Measurements from ENCODE around the gene TP53AIP1. TPM values are rescaled to one million over a fixed set of nuclear protein-coding genes. Genes with fewer than 3 reads are reported as not detected.

TP53AIP1 gene
- total RNA-seq, 4 donors from 2014 or later, result 1.0 TPM; not detected in 3

DNA sequence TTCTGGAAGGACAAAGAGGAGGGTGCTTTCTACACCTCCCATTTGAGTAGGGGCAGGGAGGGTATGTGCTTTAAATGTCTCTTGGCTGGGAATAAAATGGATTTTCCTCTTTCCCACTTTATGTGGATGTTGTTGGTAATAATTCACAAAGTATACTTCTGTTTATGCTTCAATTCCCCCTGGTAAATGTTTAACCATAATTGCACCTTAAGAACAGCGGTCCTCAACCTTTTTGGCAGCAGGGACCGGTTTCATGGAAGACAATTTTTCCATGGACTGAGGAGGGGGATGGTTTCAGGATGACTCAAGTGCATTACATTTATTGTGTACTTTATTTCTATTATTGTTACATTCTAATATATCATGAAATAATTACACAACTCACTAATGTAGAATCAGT lies 4.0 kb upstream of the TP53AIP1 start:
- Histone ChIP-seq H3K9me3 (no peaks in the 10 kb centered on the region), H3K27me3 (no peaks in the 10 kb centered on the region), H3K4me3 (no peak overlapping the region), H3K36me3 (no peaks in the 10 kb centered on the region), H3K27ac (no peak overlapping the region), H3K4me1 (no peaks in the 10 kb centered on the region)
- intact Hi-C loops (cut with DNase I; ENCODE audit: low total_unique reads), result no loop called here
- TF ChIP-seq, protein P1, sequence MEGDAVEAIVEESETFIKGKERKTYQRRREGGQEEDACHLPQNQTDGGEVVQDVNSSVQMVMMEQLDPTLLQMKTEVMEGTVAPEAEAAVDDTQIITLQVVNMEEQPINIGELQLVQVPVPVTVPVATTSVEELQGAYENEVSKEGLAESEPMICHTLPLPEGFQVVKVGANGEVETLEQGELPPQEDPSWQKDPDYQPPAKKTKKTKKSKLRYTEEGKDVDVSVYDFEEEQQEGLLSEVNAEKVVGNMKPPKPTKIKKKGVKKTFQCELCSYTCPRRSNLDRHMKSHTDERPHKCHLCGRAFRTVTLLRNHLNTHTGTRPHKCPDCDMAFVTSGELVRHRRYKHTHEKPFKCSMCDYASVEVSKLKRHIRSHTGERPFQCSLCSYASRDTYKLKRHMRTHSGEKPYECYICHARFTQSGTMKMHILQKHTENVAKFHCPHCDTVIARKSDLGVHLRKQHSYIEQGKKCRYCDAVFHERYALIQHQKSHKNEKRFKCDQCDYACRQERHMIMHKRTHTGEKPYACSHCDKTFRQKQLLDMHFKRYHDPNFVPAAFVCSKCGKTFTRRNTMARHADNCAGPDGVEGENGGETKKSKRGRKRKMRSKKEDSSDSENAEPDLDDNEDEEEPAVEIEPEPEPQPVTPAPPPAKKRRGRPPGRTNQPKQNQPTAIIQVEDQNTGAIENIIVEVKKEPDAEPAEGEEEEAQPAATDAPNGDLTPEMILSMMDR (IDR thresholded peaks at IDR 0.05), result no peak
- no peak for TF ChIP-seq POLR2A (IDR thresholded peaks at IDR 0.05)
- DNase-seq, result no peak

DNA sequence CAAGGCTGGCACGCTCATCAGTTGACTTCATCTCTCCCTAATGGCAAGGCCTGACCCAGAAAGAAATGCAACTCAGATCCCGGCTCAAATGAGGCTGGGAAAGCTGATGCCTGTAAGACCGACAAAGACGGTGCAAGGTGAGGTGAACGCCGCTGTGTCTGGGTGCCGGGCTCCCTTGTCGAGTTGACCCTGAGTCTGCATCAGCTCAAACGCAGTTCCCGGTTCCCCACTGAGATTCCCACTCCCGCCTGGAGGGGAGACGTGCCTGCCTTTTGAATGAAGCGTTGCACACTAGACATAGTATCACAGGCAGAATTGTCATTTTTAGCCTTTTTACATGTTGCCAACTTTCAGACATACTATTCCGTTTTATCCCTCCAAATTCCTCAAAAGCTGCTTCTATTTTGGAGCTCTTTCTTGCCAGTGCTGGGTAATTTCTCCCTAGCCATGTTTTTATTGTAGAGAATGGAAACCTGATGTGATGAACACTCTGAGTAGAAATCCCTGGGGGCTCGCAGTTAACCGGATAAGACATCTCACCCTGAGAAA lies 831 bp upstream of the TP53AIP1 start:
- Histone ChIP-seq H3K4me3 (no peak overlapping the region), H3K4me1 (no peaks in the 10 kb centered on the region), H3K9me3 (no peaks in the 10 kb centered on the region), H3K36me3 (no peaks in the 10 kb centered on the region), H3K27me3 (no peaks in the 10 kb centered on the region), H3K27ac (no peak overlapping the region)
- no peak for DNase-seq
- TF ChIP-seq, protein P1 (IDR thresholded peaks at IDR 0.05), result no peak
- TF ChIP-seq POLR2A (IDR thresholded peaks at IDR 0.05), result no peak
- intact Hi-C loops (cut with DNase I; ENCODE audit: low total_unique reads), result no loop called here

DNA sequence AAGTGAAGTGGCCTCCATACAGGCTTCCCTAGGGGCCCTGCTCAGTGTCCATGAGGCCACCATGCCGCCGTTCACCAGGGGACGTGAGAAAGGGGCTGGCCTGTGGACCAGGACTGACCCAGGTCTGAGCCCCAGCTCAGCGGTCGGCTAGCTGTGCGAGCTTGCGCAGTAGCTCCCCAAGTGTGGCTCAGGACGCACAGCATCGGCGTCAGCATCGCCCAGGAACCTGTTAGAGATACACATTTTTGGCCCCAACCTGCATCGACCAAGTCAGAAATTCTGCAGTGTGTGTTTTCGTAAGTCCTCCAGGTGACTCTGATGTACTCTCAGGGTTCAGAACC lies 429 bp downstream of the TP53AIP1 start:
- intact Hi-C loops (cut with DNase I; ENCODE audit: low total_unique reads), result no loop called here
- no peak for DNase-seq
- Histone ChIP-seq H3K4me3 (no peak overlapping the region), H3K9me3 (no peaks in the 10 kb centered on the region), H3K27ac (no peak overlapping the region), H3K36me3 (no peaks in the 10 kb centered on the region), H3K27me3 (no peaks in the 10 kb centered on the region), H3K4me1 (no peaks in the 10 kb centered on the region)
- TF ChIP-seq POLR2A (IDR thresholded peaks at IDR 0.05), result no peak
- TF ChIP-seq, protein P1 (IDR thresholded peaks at IDR 0.05), result no peak

DNA sequence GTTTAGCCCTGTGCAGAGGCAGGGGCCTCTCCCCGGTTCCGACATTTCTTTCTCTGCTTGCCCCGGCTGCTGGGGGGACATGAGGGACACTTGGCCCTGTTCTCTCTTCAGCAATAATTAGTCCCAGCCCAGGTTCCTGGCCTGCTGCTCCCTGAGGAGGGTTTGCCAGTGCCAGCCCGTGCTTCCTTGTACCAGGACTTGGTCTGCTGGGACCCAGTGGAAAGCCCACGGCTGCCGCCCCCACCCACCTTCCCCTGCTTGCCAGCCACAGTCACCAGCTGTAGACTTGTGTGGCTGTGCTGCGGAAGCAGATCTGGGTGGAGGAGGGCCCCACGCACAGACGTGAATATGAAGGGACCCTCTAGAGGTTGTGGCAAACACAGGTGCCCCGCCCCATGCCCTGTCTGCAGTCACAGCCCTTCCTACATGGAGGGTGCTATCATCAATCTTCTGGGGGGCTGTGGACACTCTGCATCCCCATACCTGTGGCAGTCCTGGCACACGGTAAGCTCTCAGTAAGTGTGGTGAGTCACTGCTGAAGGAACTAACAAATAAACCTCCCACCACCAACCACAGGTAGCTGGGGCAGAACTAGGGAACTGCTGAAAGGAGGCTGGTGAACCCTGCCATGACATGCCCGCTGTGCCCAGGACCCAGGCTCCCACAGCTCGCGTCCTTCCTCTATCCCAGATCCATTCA lies 949 bp downstream of the TP53AIP1 start:
- no peak for DNase-seq
- Histone ChIP-seq H3K27me3 (no peaks in the 10 kb centered on the region), H3K9me3 (no peaks in the 10 kb centered on the region), H3K27ac (no peak overlapping the region), H3K4me1 (no peaks in the 10 kb centered on the region), H3K4me3 (no peak overlapping the region), H3K36me3 (no peaks in the 10 kb centered on the region)
- no peak for TF ChIP-seq POLR2A (IDR thresholded peaks at IDR 0.05)
- TF ChIP-seq, protein P1 (IDR thresholded peaks at IDR 0.05), result no peak
- intact Hi-C loops (cut with DNase I; ENCODE audit: low total_unique reads), result no loop called here

DNA sequence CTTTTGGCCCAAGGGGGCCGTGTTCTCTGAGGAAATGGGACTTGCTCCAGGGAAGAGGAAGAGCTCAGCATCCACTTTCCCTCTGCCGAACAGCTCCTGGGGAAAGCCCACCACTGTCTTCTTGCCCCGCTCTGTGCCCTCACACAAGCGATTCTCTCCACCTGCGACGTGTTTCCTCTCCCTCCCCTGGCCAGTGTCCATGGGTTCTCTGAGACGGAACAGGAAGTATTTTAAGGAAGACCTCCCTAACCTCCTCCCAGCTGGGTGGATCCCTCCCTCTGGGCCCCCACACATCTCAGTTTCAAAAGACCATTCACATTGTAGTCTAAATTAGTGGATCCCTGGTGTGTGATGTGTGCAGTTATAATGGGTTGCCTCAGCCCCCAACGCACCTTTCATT lies 1.6 kb downstream of the TP53AIP1 start:
- DNase-seq, result no peak
- Histone ChIP-seq H3K36me3 (no peaks in the 10 kb centered on the region), H3K9me3 (no peaks in the 10 kb centered on the region), H3K4me3 (no peak overlapping the region), H3K27ac (no peak overlapping the region), H3K4me1 (no peaks in the 10 kb centered on the region), H3K27me3 (no peaks in the 10 kb centered on the region)
- TF ChIP-seq POLR2A (IDR thresholded peaks at IDR 0.05), result no peak
- TF ChIP-seq, protein P1 (IDR thresholded peaks at IDR 0.05), result no peak
- intact Hi-C loops (cut with DNase I; ENCODE audit: low total_unique reads), result no loop called here

Data from uterus (tissue), 4 donors.